Renal cortex interstitium (tissue), 11 donors: ENCODE data around the gene TPSAB1. TPM values are rescaled to one million over a fixed set of nuclear protein-coding genes. Genes with fewer than 3 reads are reported as not detected.
"Not testable (repeated sequence)": the region's sequence is repeated elsewhere in the genome, so short reads cannot be mapped to it uniquely, and the experiment has no call there.

Experiments used
- DNase-seq, 11 donors: peaks; one replicate each; pipeline ENCODE4 v3.0.0-alpha.2; 2013; ENCODE audit warnings: low read depth in 9 of 11, low spot score in 4 of 11; ENCODE audit errors: extremely low read depth in 1 of 11
- polyA plus RNA-seq, 3 donors: library from polyadenylated mRNA; unstranded; fragments of 120-200 nt; gene quantifications; one replicate each; pipeline ENCODE4 v1.2.1, GENCODE V29; 2013; ENCODE audit not compliant: insufficient read length in 3 of 3

The TPSAB1 gene
- polyA plus RNA-seq, 3 donors, result 0.22 TPM; not detected in 2

DNA sequence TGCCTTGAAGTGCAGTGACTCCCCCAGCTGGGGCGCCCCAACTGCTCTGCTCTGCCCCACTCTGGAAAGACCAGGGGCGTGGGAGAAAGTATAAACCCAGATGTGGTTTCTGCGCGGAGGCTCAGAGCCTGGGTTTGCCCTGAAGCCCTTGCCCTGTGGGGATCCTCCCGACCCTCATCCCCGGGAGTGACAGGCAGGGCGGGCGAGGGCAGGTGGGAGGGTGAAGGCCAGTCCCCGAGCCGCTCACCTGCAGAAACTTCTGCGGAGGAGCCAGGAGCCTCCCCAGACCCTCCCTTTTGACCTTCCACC is 19.2 kb downstream of the TPSAB1 start:
- DNase-seq, result no peak

DNA sequence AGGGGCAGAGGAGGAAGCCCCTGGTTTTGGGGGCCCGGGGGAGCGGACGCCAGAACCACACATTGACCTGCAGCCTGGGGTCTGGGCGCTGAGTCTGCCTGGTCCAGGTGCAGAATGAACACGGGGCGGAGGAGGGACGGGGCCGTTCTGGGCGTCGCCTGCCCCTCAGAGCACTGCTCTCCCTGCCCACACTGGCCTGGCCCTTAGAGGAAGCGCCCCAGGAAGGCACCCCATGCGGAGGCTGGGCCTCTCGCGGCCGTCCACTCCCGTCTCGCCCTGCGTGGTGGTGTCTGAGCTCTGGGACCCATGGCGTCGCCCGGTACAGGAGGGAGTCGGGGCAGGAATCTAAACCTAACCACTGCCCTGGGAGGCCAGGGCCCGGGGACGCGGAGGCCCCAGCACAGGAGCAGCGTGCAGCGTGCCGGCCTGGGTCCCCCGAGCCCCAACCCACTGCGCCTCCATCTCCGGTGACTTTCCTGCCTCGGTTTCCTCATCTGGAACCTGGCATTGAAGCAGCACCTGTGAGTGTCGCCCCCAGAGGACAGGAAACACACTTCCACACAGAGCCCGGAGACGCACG is 19.7 kb downstream of the TPSAB1 start:
- DNase-seq, result no peak

- no peak for DNase-seq
These were observed 20.8 kb downstream of the TPSAB1 start for GRCh38 chr16:1261131-1261892.

- no peak for DNase-seq
These were observed 21.8 kb downstream of the TPSAB1 start for GRCh38 chr16:1262210-1262845.

DNA sequence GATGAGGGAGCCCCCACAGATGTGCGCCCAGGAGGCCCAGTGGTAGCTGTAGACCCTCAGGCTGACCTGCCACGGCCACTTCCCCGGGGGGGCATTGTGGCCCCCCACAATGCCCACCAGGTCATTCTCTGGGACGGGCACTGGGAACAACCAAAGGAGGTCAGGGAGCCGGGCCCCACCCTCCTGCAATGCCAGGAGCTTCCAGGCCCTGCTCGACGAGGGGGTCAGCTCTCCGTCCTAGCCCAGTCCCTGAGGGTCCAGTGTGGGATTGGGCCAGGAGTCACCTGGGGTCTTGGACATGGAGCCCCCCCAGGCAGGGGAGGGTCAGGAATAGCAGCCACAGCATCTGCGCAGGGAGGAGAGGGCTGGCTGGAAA is 22.3 kb downstream of the TPSAB1 start:
- no peak for DNase-seq

GRCh38 chr16:1263591-1264344 is 23.3 kb downstream of the TPSAB1 start:
- DNase-seq, result no peak

- DNase-seq, result no peak
These were observed 24.0 kb downstream of the TPSAB1 start for GRCh38 chr16:1264345-1265089.

GRCh38 chr16:1265090-1265630 is 24.7 kb downstream of the TPSAB1 start:
- DNase-seq, result no peak

GRCh38 chr16:1265826-1266225 is 25.3 kb downstream of the TPSAB1 start:
- no peak for DNase-seq

GRCh38 chr16:1269418-1269817 is 28.9 kb downstream of the TPSAB1 start:
- not testable (repeated sequence) for DNase-seq

GRCh38 chr16:1271380-1271723 is 30.8 kb downstream of the TPSAB1 start:
- DNase-seq, result no peak

DNA sequence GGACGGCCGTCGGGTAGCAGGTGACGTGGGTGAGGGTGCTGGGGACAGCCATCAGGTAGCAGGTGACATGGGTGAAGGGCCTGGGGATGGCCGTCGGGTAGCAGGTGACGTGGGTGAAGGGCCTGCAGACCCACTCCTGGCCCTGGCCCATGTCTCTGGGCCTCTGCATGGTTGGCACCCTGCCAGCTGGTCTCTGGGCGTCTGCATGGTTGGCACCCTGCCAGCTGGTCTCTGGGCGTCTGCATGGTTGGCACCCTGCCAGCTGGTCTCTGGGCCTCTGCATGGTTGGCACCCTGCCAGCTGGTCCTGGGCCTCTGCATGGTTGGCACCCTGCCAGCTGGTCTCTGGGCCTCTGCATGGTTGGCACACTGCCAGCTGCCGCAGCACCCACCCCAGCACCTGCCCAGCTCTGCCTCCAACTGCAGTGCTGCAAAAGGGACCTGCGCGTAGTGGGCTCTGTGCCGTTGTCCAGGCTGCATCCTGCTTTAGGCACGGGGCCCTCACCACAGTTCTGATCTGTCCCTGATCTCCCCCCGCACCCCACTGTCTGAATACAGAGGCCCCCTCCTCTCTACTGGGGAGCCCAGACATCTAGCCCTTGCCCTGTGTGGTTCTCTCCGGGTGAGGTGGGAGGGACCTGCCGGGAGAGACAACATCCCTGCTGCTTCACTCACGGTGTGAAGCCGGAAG is 31.4 kb downstream of the TPSAB1 start:
- DNase-seq, result not testable (repeated sequence)

GRCh38 chr16:1272453-1273198 is 32.1 kb downstream of the TPSAB1 start:
- DNase-seq, result no peak

GRCh38 chr16:1273816-1274215 is 33.3 kb downstream of the TPSAB1 start:
- DNase-seq, result no peak

- DNase-seq, result no peak
These were observed 34.3 kb downstream of the TPSAB1 start for GRCh38 chr16:1274767-1275166.

DNA sequence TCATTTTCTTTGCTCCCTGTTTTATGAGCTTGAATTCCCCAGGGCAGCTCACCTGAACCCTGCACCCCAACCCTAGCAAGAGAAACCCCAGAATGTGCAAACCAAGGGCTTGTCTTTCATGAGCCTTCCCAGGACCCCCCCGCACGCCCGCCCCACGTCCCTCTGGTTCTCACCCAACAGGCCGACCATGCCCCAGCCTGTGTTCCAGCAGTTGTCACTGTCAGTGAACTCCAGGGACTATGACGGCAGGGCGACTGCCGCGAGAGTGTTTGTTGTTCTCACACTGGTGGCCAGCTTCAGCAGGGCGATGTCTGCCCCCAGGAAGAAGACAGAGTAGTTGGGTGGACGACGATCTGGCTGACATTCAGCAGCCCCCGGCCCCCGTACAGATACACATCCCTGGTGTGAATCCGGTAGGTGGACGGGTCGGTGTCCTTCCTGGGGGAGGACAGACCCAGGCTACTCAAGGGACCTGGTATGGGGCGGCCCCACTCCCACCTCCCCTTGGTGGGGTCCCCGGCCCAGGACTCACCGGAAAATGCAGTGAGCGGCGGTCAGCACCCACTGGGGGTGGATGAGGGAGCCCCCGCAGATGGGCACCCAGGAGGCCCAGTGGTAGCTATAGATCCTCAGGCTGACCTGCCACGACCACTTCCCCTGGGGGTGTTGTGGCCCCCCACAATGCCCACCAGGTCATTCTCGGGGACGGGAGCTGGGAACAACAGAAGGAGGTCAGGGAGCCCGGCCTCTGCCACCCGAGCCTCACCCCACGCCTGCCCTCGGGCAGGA is 35.5 kb downstream of the TPSAB1 start:
- DNase-seq, result no peak

DNA sequence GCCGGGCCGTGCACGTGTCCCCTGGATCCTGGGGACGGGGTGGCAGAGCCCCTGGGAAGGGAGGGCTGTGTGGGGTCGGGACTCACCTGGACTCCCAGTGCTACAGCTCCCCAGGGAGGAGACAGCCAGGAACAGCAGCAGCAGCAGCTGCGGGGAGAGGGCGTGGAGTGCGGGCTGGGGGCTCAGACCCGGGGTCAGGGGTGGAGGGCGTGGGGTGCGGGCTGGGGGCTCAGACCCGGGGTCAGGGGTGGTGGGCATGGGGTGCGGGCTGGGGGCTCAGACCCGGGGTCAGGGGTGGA is 36.0 kb downstream of the TPSAB1 start:
- no peak for DNase-seq
